B cell (primary cell): ENCODE measurements around the gene TMCC3. TPM values are rescaled to one million over a fixed set of nuclear protein-coding genes. Genes with fewer than 3 reads are reported as not detected.

Experiments used
- ATAC-seq: fragments of 200-7000 bp; cut with Tn5 transposase; one replicate; pipeline ENCODE4 v1.10.0; 2021; ENCODE audit warnings: low read depth, mild to moderate bottlenecking, moderate number of reproducible peaks, moderate library complexity
- CTCF ChIA-PET: fragments of 350-600 bp; sonication (Branson Sonifier 250); formaldehyde crosslinking; loops from one replicate; lab custom pipeline; 2021; ENCODE audit warnings: antibody characterized with exemption, inconsistent platforms; lab: Charles Lee
- POLR2A ChIA-PET: fragments of 350-600 bp; sonication (Branson Sonifier 250); formaldehyde crosslinking; loops from one replicate; lab custom pipeline; 2021; ENCODE audit warnings: antibody characterized with exemption; lab: Charles Lee
- DNase-seq: peaks from one replicate; pipeline ENCODE4 v3.0.0; 2013
- H2AFZ ChIP-seq: 2 replicates; pipeline ENCODE4 v1.6.1; 2012; ENCODE audit warnings: mild to moderate bottlenecking, low read depth, low read length; ENCODE audit not compliant: insufficient read depth, poor library complexity, severe bottlenecking
- H3K27ac ChIP-seq, 2 donors: 1 replicate in 1 of 2; 2 replicates in 1 of 2; pipeline ENCODE4 v1.5.1; 2012 to 2013; ENCODE audit warnings: low read length in 2 of 2, mild to moderate bottlenecking in 2 of 2, moderate library complexity in 1 of 2
- H3K27me3 ChIP-seq, 4 experiments: fragments of 200-600 bp in 1 of 4; sonication (generic) in 1 of 4; replicated peaks in 1 of 4; 1 replicate in 2 of 4; 2 replicates in 2 of 4; pipeline versions ENCODE4 v1.6.1 to v1.7.0; 2013 to 2016; ENCODE audit warnings: low read length in 3 of 4, mild to moderate bottlenecking in 2 of 4, mixed read lengths in 1 of 4, moderate library complexity in 1 of 4; ENCODE audit not compliant: insufficient read depth in 4 of 4, control insufficient read depth in 3 of 4; ENCODE audit errors: control extremely low read depth in 1 of 4
- H3K36me3 ChIP-seq, 2 experiments: replicated peaks in 1 of 2; 1 replicate in 1 of 2; 2 replicates in 1 of 2; pipeline versions ENCODE4 v1.6.1 to v1.7.1; 2013; ENCODE audit warnings: low read length in 1 of 2; ENCODE audit not compliant: insufficient read depth in 2 of 2, control insufficient read depth in 1 of 2; ENCODE audit errors: control extremely low read depth in 1 of 2, extremely low read depth in 1 of 2
- H3K4me1 ChIP-seq, 2 donors: fragments of 200-600 bp in 1 of 2; sonication (generic) in 1 of 2; 1 replicate in 1 of 2; 2 replicates in 1 of 2; pipeline versions ENCODE4 v1.5.1 to v1.6.1; 2013 to 2017; ENCODE audit warnings: low read length in 2 of 2; ENCODE audit not compliant: control insufficient read depth in 2 of 2, insufficient read depth in 2 of 2
- H3K4me2 ChIP-seq: replicated peaks from 2 replicates; pipeline ENCODE3; 2012; ENCODE audit warnings: mild to moderate bottlenecking, low read depth, low read length; ENCODE audit not compliant: poor library complexity, severe bottlenecking
- H3K4me3 ChIP-seq, 5 experiments: fragments of 200-600 bp in 1 of 5; sonication (generic) in 1 of 5; 1 replicate in 3 of 5; 2 replicates in 2 of 5; pipeline versions ENCODE4 v1.5.1 to v1.7.0; 2011 to 2016; ENCODE audit warnings: low read length in 4 of 5, mild to moderate bottlenecking in 4 of 5, low read depth in 2 of 5, control low read depth in 1 of 5, moderate library complexity in 1 of 5; ENCODE audit not compliant: insufficient read depth in 1 of 5; ENCODE audit errors: control extremely low read depth in 1 of 5, extremely low read depth in 1 of 5
- H3K79me2 ChIP-seq: fragments of 200-600 bp; sonication (generic); one replicate; pipeline ENCODE4 v1.6.0; 2016; ENCODE audit warnings: low read length; ENCODE audit not compliant: control insufficient read depth, insufficient read depth
- H3K9ac ChIP-seq: fragments of 200-600 bp; sonication (generic); 2 replicates; pipeline ENCODE4 v1.6.1; 2017; ENCODE audit warnings: mild to moderate bottlenecking, low read length, moderate library complexity
- H3K9me3 ChIP-seq, 3 donors: one replicate each; pipeline versions ENCODE4 v1.6.1 to v1.7.1; 2013; ENCODE audit warnings: low read length in 2 of 3; ENCODE audit not compliant: control insufficient read depth in 2 of 3, insufficient read depth in 1 of 3; ENCODE audit errors: control extremely low read depth in 1 of 3
- H4K20me1 ChIP-seq: 2 replicates; pipeline ENCODE4 v1.6.0; 2012; ENCODE audit warnings: mild to moderate bottlenecking, low read length; ENCODE audit not compliant: insufficient read depth, control insufficient read depth, poor library complexity, severe bottlenecking
- H3K27ac Mint-ChIP-seq: one replicate; pipeline ENCODE4 v1.8.0; 2021; ENCODE audit warnings: mixed read lengths
- H3K27me3 Mint-ChIP-seq: one replicate; pipeline ENCODE4 v1.8.0; 2021; ENCODE audit warnings: mixed read lengths
- H3K4me1 Mint-ChIP-seq: one replicate; pipeline ENCODE4 v1.8.0; 2021; ENCODE audit warnings: mixed read lengths
- H3K4me3 Mint-ChIP-seq: one replicate; pipeline ENCODE4 v1.8.0; 2021; ENCODE audit warnings: mixed read lengths
- H3K9me3 Mint-ChIP-seq: one replicate; pipeline ENCODE4 v1.8.0; 2022; ENCODE audit warnings: mixed read lengths; ENCODE audit not compliant: insufficient read depth
- CTCF ChIP-seq: fragments of 200-600 bp; IDR thresholded peaks from one replicate; pipeline ENCODE4 v1.8.0; 2022; ENCODE audit warnings: antibody characterized with exemption, mild to moderate bottlenecking
- EZH2 ChIP-seq: IDR thresholded peaks from 2 replicates; pipeline ENCODE4 v1.6.1; 2012; ENCODE audit warnings: borderline replicate concordance, low read depth, mild to moderate bottlenecking, moderate library complexity, low read length; ENCODE audit not compliant: insufficient read depth, poor library complexity, severe bottlenecking
- WGBS: methylation state at CpG from one replicate; pipeline ENCODE4 v1.1.5; 2013; ENCODE audit warnings: missing lambda C conversion rate; ENCODE audit not compliant: insufficient coverage; 5-methylcytosine and 5-hydroxymethylcytosine counted together
- intact Hi-C: fragments of 100-400 bp; cut with micrococcal nuclease; formaldehyde crosslinking; loops from one replicate; pipeline ENCODE4 v1.10.0; 2022
- polyA plus RNA-seq: library from polyadenylated mRNA; depleted of rRNA; stranded (reverse); fragments of >200 nt; gene quantifications from 2 replicates; pipeline ENCODE4 v1.2.3, GENCODE V29; 2012
- total RNA-seq, 2 donors: library from RNA; stranded (reverse); fragments of 120-200 nt in 1 of 2; gene quantifications; 1 replicate in 1 of 2; 2 replicates in 1 of 2; pipeline versions ENCODE4 v1.2.3 to v1.2.4, GENCODE V29; 2013 to 2022

TMCC3 gene
- total and polyA plus RNA-seq, 2 donors (not counting 1 experiment from before 2014, with no cell fraction given): 4.5 to 8.8 TPM

- Histone ChIP-seq H3K27ac (no peak overlapping the region), H3K9me3 (peaks cover 0 to 21% (median 4%) of the 10 kb centered on the region in 3 donors), H4K20me1 (no peaks in the 10 kb centered on the region), H2AFZ (no peak overlapping the region), H3K4me1 (peaks cover 11 to 12% of the 10 kb centered on the region in 2 donors), H3K36me3 (peaks cover 0 to 3% of the 10 kb centered on the region in 2 experiments), H3K27me3 (no peaks in the 10 kb centered on the region), H3K4me3 (no peak overlapping the region), H3K9ac (no peak overlapping the region), H3K79me2 (peaks cover 14% of the 10 kb centered on the region), H3K4me2 (no peak overlapping the region)
- peaks cover 4% of the 10 kb centered on the region for H3K9me3 Mint-ChIP-seq
- H3K4me3 Mint-ChIP-seq: no peak overlapping the region
- DNase-seq: no peak
- TF ChIP-seq EZH2 (no peak), CTCF (no peak)
- CTCF ChIA-PET: interaction anchor here (0.7 to 2.5 kb wide), 4 partner anchors 20 to 313 kb away, joined by 3 to 13 read pairs (median 3); no protein-coding TSS in a partner anchor
- POLR2A ChIA-PET: interaction anchor here (0.7 kb wide), 1 partner anchor 362 kb away, joined by 5 read pairs; no protein-coding TSS in a partner anchor
- intact Hi-C loops: no loop called here
- H3K27ac Mint-ChIP-seq: no peak overlapping the region
- no peak for ATAC-seq
- peaks cover 19% of the 10 kb centered on the region for H3K4me1 Mint-ChIP-seq
- 100% methylated on average over 7 of the region's 11 CpGs for WGBS
- H3K27me3 Mint-ChIP-seq: no peaks in the 10 kb centered on the region
These were observed 27.0 kb downstream of the TMCC3 start for GRCh38 chr12:94623161-94623920.

GRCh38 chr12:94622475-94622874, 27.9 kb downstream of the TMCC3 start:
- DNase-seq (no peak), ATAC-seq (no peak)
- H3K27me3 ChIP-seq: no peaks in the 10 kb centered on the region
- intact Hi-C loops: no loop called here
- ChIA-PET POLR2A (interaction anchor here (0.7 kb wide), 1 partner anchor 361 kb away, joined by 5 read pairs; no protein-coding TSS in a partner anchor), CTCF (interaction anchor here (0.7 to 2.5 kb wide), 3 partner anchors 19 to 312 kb away, joined by 3 to 13 read pairs (median 3); no protein-coding TSS in a partner anchor)
- peaks cover 11 to 12% of the 10 kb centered on the region in 2 donors for H3K4me1 ChIP-seq
- Mint-ChIP-seq H3K9me3 (peaks cover 4% of the 10 kb centered on the region), H3K27ac (no peak overlapping the region), H3K4me1 (peaks cover 19% of the 10 kb centered on the region), H3K27me3 (no peaks in the 10 kb centered on the region), H3K4me3 (peak overlapping the region; percentile 83)
- H4K20me1 ChIP-seq: no peaks in the 10 kb centered on the region
- no peak overlapping the region for H3K27ac ChIP-seq
- no peak overlapping the region for H3K9ac ChIP-seq
- WGBS: 96% methylated on average over 3 of the region's 4 CpGs
- H3K4me2 ChIP-seq: peak overlapping the region; percentile 66
- peaks cover 0 to 21% (median 4%) of the 10 kb centered on the region in 3 donors for H3K9me3 ChIP-seq
- peak overlapping the region; percentile 50 for H2AFZ ChIP-seq
- TF ChIP-seq EZH2 (no peak), CTCF (no peak)
- H3K36me3 ChIP-seq: peaks cover 0 to 3% of the 10 kb centered on the region in 2 experiments
- H3K4me3 ChIP-seq: no peak overlapping the region
- peaks cover 15% of the 10 kb centered on the region for H3K79me2 ChIP-seq
